Measurements from ENCODE around the gene MCTP1.

MCTP1 gene

GRCh38 chr5:95184924-95185323 is 100.0 kb downstream of the MCTP1 start:
- Mint-ChIP-seq H3K27me3 (ENCODE audit: low read depth) (no peaks in the 10 kb centered on the region), H3K36me3 (ENCODE audit: low read depth) (no peaks in the 10 kb centered on the region), H3K4me3 (no peak overlapping the region), H3K27ac (no peak overlapping the region), H3K9me3 (no peaks in the 10 kb centered on the region), H3K4me1 (ENCODE audit: low read depth) (no peaks in the 10 kb centered on the region)
- no peak for DNase-seq (ENCODE audit: low spot score)

- no peaks in the 10 kb centered on the region for H3K4me1 Mint-ChIP-seq (ENCODE audit: low read depth)
- no peak overlapping the region for H3K4me3 Mint-ChIP-seq
- no peaks in the 10 kb centered on the region for H3K9me3 Mint-ChIP-seq
- DNase-seq (ENCODE audit: low spot score) = no peak
- H3K27me3 Mint-ChIP-seq (ENCODE audit: low read depth) = no peaks in the 10 kb centered on the region
- H3K36me3 Mint-ChIP-seq (ENCODE audit: low read depth) = no peaks in the 10 kb centered on the region
- H3K27ac Mint-ChIP-seq = no peak overlapping the region
Observed at GRCh38 chr5:95181644-95182043, 103.2 kb downstream of the MCTP1 start.

- no peaks in the 10 kb centered on the region for H3K9me3 Mint-ChIP-seq
- no peaks in the 10 kb centered on the region for H3K27me3 Mint-ChIP-seq (ENCODE audit: low read depth)
- H3K27ac Mint-ChIP-seq = no peak overlapping the region
- DNase-seq (ENCODE audit: low spot score) = no peak
- no peaks in the 10 kb centered on the region for H3K36me3 Mint-ChIP-seq (ENCODE audit: low read depth)
- no peak overlapping the region for H3K4me3 Mint-ChIP-seq
- H3K4me1 Mint-ChIP-seq (ENCODE audit: low read depth) = no peaks in the 10 kb centered on the region
Observed at GRCh38 chr5:95178046-95178651, 106.7 kb downstream of the MCTP1 start.

GRCh38 chr5:95177456-95177855 is 107.4 kb downstream of the MCTP1 start:
- H3K27ac Mint-ChIP-seq = no peak overlapping the region
- no peaks in the 10 kb centered on the region for H3K27me3 Mint-ChIP-seq (ENCODE audit: low read depth)
- no peak overlapping the region for H3K4me3 Mint-ChIP-seq
- H3K9me3 Mint-ChIP-seq = no peaks in the 10 kb centered on the region
- H3K36me3 Mint-ChIP-seq (ENCODE audit: low read depth) = no peaks in the 10 kb centered on the region
- H3K4me1 Mint-ChIP-seq (ENCODE audit: low read depth) = no peaks in the 10 kb centered on the region
- no peak for DNase-seq (ENCODE audit: low spot score)

GRCh38 chr5:95175106-95175505 is 109.8 kb downstream of the MCTP1 start:
- H3K36me3 Mint-ChIP-seq (ENCODE audit: low read depth) = no peaks in the 10 kb centered on the region
- H3K27ac Mint-ChIP-seq = no peak overlapping the region
- no peaks in the 10 kb centered on the region for H3K4me1 Mint-ChIP-seq (ENCODE audit: low read depth)
- peaks cover under 1% of the 10 kb centered on the region for H3K9me3 Mint-ChIP-seq
- H3K4me3 Mint-ChIP-seq = no peak overlapping the region
- H3K27me3 Mint-ChIP-seq (ENCODE audit: low read depth) = no peaks in the 10 kb centered on the region
- DNase-seq (ENCODE audit: low spot score) = no peak

GRCh38 chr5:95172659-95173058 is 112.2 kb downstream of the MCTP1 start:
- Mint-ChIP-seq H3K4me3 (no peak overlapping the region), H3K4me1 (ENCODE audit: low read depth) (no peaks in the 10 kb centered on the region), H3K27ac (no peak overlapping the region), H3K36me3 (ENCODE audit: low read depth) (no peaks in the 10 kb centered on the region), H3K9me3 (peaks cover 6% of the 10 kb centered on the region), H3K27me3 (ENCODE audit: low read depth) (no peaks in the 10 kb centered on the region)
- DNase-seq (ENCODE audit: low spot score) = no peak

- peaks cover 3% of the 10 kb centered on the region for H3K9me3 Mint-ChIP-seq
- H3K27me3 Mint-ChIP-seq (ENCODE audit: low read depth) = peaks cover 4% of the 10 kb centered on the region
- H3K27ac Mint-ChIP-seq = no peak overlapping the region
- DNase-seq (ENCODE audit: low spot score) = no peak
- no peaks in the 10 kb centered on the region for H3K36me3 Mint-ChIP-seq (ENCODE audit: low read depth)
- H3K4me3 Mint-ChIP-seq = no peak overlapping the region
- H3K4me1 Mint-ChIP-seq (ENCODE audit: low read depth) = no peaks in the 10 kb centered on the region
Observed at GRCh38 chr5:95164861-95165260, 120.0 kb downstream of the MCTP1 start.

GRCh38 chr5:95163079-95163478 is 121.8 kb downstream of the MCTP1 start:
- Mint-ChIP-seq H3K27ac (no peak overlapping the region), H3K4me1 (ENCODE audit: low read depth) (no peaks in the 10 kb centered on the region), H3K36me3 (ENCODE audit: low read depth) (no peaks in the 10 kb centered on the region), H3K27me3 (ENCODE audit: low read depth) (peaks cover 4% of the 10 kb centered on the region), H3K9me3 (no peaks in the 10 kb centered on the region), H3K4me3 (no peak overlapping the region)
- DNase-seq (ENCODE audit: low spot score) = no peak

GRCh38 chr5:95162231-95162992 is 122.5 kb downstream of the MCTP1 start:
- H3K36me3 Mint-ChIP-seq (ENCODE audit: low read depth) = no peaks in the 10 kb centered on the region
- H3K27ac Mint-ChIP-seq = no peak overlapping the region
- DNase-seq (ENCODE audit: low spot score) = no peak
- no peak overlapping the region for H3K4me3 Mint-ChIP-seq
- peaks cover 4% of the 10 kb centered on the region for H3K27me3 Mint-ChIP-seq (ENCODE audit: low read depth)
- no peaks in the 10 kb centered on the region for H3K9me3 Mint-ChIP-seq
- no peaks in the 10 kb centered on the region for H3K4me1 Mint-ChIP-seq (ENCODE audit: low read depth)

- no peaks in the 10 kb centered on the region for H3K9me3 Mint-ChIP-seq
- no peaks in the 10 kb centered on the region for H3K36me3 Mint-ChIP-seq (ENCODE audit: low read depth)
- no peak overlapping the region for H3K27ac Mint-ChIP-seq
- no peaks in the 10 kb centered on the region for H3K4me1 Mint-ChIP-seq (ENCODE audit: low read depth)
- peaks cover 4% of the 10 kb centered on the region for H3K27me3 Mint-ChIP-seq (ENCODE audit: low read depth)
- DNase-seq (ENCODE audit: low spot score) = no peak
- H3K4me3 Mint-ChIP-seq = no peak overlapping the region
Observed at GRCh38 chr5:95159603-95160002, 125.3 kb downstream of the MCTP1 start.

- Mint-ChIP-seq H3K27ac (no peak overlapping the region), H3K36me3 (ENCODE audit: low read depth) (no peaks in the 10 kb centered on the region), H3K4me3 (no peak overlapping the region), H3K27me3 (ENCODE audit: low read depth) (no peaks in the 10 kb centered on the region), H3K9me3 (no peaks in the 10 kb centered on the region), H3K4me1 (ENCODE audit: low read depth) (no peaks in the 10 kb centered on the region)
- no peak for DNase-seq (ENCODE audit: low spot score)
Observed at GRCh38 chr5:95155888-95156287, 129.0 kb downstream of the MCTP1 start.

- Mint-ChIP-seq H3K9me3 (no peaks in the 10 kb centered on the region), H3K4me3 (no peak overlapping the region), H3K27me3 (ENCODE audit: low read depth) (no peaks in the 10 kb centered on the region), H3K36me3 (ENCODE audit: low read depth) (no peaks in the 10 kb centered on the region), H3K4me1 (ENCODE audit: low read depth) (no peaks in the 10 kb centered on the region), H3K27ac (no peak overlapping the region)
- no peak for DNase-seq (ENCODE audit: low spot score)
Observed at GRCh38 chr5:95153511-95153910, 131.4 kb downstream of the MCTP1 start.

- DNase-seq (ENCODE audit: low spot score) = no peak
- Mint-ChIP-seq H3K4me3 (no peak overlapping the region), H3K36me3 (ENCODE audit: low read depth) (no peaks in the 10 kb centered on the region), H3K9me3 (no peaks in the 10 kb centered on the region), H3K27me3 (ENCODE audit: low read depth) (no peaks in the 10 kb centered on the region), H3K27ac (no peak overlapping the region), H3K4me1 (ENCODE audit: low read depth) (no peaks in the 10 kb centered on the region)
Observed at GRCh38 chr5:95152535-95152934, 132.4 kb downstream of the MCTP1 start.

- Mint-ChIP-seq H3K36me3 (ENCODE audit: low read depth) (no peaks in the 10 kb centered on the region), H3K9me3 (no peaks in the 10 kb centered on the region), H3K4me1 (ENCODE audit: low read depth) (no peaks in the 10 kb centered on the region), H3K27ac (no peak overlapping the region), H3K4me3 (no peak overlapping the region), H3K27me3 (ENCODE audit: low read depth) (no peaks in the 10 kb centered on the region)
- DNase-seq (ENCODE audit: low spot score) = no peak
Observed at GRCh38 chr5:95152131-95152530, 132.8 kb downstream of the MCTP1 start.

- Mint-ChIP-seq H3K9me3 (no peaks in the 10 kb centered on the region), H3K4me1 (ENCODE audit: low read depth) (no peaks in the 10 kb centered on the region), H3K27me3 (ENCODE audit: low read depth) (no peaks in the 10 kb centered on the region), H3K27ac (no peak overlapping the region), H3K4me3 (no peak overlapping the region), H3K36me3 (ENCODE audit: low read depth) (no peaks in the 10 kb centered on the region)
- DNase-seq (ENCODE audit: low spot score) = no peak
Observed at GRCh38 chr5:95151694-95152093, 133.2 kb downstream of the MCTP1 start.
